ENCODE data around the gene NIF3L1.

The NIF3L1 gene

DNA sequence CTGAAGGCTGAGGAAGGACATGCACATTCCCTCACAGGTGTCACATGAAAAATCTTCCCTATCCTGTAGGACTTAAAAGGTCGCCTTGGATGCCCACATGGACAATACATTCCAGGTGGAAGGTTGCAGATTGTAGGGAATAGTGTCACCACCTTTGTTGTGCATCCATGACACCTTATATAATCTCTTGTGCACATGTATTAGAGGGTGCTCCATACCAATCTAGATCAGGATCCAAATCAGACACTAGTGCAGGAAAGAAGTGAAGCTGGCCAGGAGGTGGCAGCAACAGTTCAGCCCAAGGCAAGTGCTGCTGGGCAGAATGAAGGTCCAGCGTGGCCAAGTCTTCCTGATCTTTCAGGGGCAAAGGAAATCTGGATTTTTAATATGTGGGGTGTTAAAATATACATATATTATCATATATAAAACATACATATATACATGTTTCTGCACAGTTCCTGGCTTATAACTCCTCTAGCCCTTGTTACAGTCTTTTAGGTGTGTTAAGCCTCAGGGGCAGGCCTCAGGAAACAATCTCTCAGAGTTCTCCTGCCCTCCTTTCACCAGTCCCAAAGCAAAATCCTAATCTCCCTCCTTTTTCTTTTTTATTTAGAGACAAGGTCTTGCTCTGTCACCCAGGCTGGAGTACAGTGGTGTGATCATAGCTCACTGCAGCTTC lies 16.6 kb downstream of the NIF3L1 start:
- no peak overlapping the region for H3K4me3 ChIP-seq (IDR thresholded peaks at IDR 0.05; ENCODE audit: insufficient read depth, low read depth, low read length)
- no peak overlapping the region for H2AFZ ChIP-seq (ENCODE audit: low read depth)
- H3K9ac ChIP-seq: no peak overlapping the region
- TF ChIP-seq, protein P1, sequence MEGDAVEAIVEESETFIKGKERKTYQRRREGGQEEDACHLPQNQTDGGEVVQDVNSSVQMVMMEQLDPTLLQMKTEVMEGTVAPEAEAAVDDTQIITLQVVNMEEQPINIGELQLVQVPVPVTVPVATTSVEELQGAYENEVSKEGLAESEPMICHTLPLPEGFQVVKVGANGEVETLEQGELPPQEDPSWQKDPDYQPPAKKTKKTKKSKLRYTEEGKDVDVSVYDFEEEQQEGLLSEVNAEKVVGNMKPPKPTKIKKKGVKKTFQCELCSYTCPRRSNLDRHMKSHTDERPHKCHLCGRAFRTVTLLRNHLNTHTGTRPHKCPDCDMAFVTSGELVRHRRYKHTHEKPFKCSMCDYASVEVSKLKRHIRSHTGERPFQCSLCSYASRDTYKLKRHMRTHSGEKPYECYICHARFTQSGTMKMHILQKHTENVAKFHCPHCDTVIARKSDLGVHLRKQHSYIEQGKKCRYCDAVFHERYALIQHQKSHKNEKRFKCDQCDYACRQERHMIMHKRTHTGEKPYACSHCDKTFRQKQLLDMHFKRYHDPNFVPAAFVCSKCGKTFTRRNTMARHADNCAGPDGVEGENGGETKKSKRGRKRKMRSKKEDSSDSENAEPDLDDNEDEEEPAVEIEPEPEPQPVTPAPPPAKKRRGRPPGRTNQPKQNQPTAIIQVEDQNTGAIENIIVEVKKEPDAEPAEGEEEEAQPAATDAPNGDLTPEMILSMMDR (conservative IDR thresholded peaks at IDR 0.05; ENCODE audit: low read depth, low read length): peak; percentile 74
- H3K27me3 ChIP-seq (ENCODE audit: insufficient read depth, low read depth): no peaks in the 10 kb centered on the region
- H3K36me3 ChIP-seq (ENCODE audit: insufficient read depth): no peaks in the 10 kb centered on the region
- H3K4me1 ChIP-seq (ENCODE audit: low read depth, poor library complexity, severe bottlenecking): peaks cover 5% of the 10 kb centered on the region
- no peak overlapping the region for H3K4me2 ChIP-seq
- H3K79me2 ChIP-seq (ENCODE audit: insufficient read depth, low read depth): no peaks in the 10 kb centered on the region; the same call in 1 of the 2 replicates
- no peak overlapping the region for H3K27ac ChIP-seq
- H4K20me1 ChIP-seq (ENCODE audit: insufficient read depth): no peaks in the 10 kb centered on the region

- Histone ChIP-seq H3K4me1 (ENCODE audit: low read depth, poor library complexity, severe bottlenecking) (no peaks in the 10 kb centered on the region), H3K27me3 (ENCODE audit: insufficient read depth, low read depth) (no peaks in the 10 kb centered on the region), H2AFZ (ENCODE audit: low read depth) (no peak overlapping the region), H4K20me1 (ENCODE audit: insufficient read depth) (no peaks in the 10 kb centered on the region), H3K79me2 (ENCODE audit: insufficient read depth, low read depth) (no peaks in the 10 kb centered on the region), H3K36me3 (ENCODE audit: insufficient read depth) (no peaks in the 10 kb centered on the region), H3K4me3 (IDR thresholded peaks at IDR 0.05; ENCODE audit: insufficient read depth, low read depth, low read length) (no peak overlapping the region), H3K27ac (no peak overlapping the region), H3K4me2 (no peak overlapping the region), H3K9ac (no peak overlapping the region)
- TF ChIP-seq, protein P1 (conservative IDR thresholded peaks at IDR 0.05; ENCODE audit: low read depth, low read length): no peak
Measured at GRCh38 chr2:200909958-200910357, 20.8 kb downstream of the NIF3L1 start.

DNA sequence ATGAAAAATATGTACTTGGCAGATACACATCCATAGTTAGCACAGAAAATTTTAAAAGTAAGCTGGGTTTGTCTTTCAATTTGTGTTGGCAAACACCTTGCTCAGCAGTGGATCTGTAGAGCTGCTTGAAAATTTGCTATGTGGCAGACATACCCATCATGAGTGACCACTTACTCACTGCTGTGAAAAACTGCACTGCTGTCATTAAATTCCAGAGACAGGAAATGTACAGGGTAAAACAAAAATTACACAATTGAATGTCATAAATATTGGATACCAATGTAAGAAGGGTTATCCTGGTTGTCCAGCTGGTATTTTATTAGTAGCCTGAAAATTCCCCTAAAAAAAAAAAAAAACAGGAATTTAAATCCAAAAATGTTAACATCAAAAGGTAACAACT lies 24.5 kb downstream of the NIF3L1 start:
- H3K9ac ChIP-seq: no peak overlapping the region

DNA sequence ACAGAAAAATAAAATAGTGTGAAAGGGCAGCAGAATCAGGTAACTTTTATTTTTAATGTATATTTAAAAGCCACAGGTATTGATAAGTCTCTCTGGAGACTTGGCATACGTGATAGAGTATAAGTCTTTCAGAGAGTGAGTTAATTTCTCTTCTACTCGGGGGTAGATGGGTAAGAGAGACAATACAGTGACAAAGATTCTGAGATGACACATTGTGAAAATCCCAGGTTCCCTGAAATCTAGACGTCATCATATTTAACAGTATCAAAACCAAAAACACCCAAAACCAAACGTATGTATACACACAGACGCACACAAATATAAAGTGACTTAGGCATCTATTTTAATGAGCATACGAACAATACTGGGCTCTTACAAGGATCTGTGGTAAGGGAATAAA lies 33.3 kb downstream of the NIF3L1 start:
- no peak overlapping the region for H3K9ac ChIP-seq
- H2AFZ ChIP-seq (ENCODE audit: low read depth): no peak overlapping the region
- H4K20me1 ChIP-seq (ENCODE audit: insufficient read depth): no peaks in the 10 kb centered on the region
- no peaks in the 10 kb centered on the region for H3K4me1 ChIP-seq (ENCODE audit: low read depth, poor library complexity, severe bottlenecking)
- no peaks in the 10 kb centered on the region for H3K27me3 ChIP-seq (ENCODE audit: insufficient read depth, low read depth)
- no peaks in the 10 kb centered on the region for H3K79me2 ChIP-seq (ENCODE audit: insufficient read depth, low read depth)
- TF ChIP-seq, protein P1 (conservative IDR thresholded peaks at IDR 0.05; ENCODE audit: low read depth, low read length): no peak
- H3K27ac ChIP-seq: no peak overlapping the region
- H3K4me3 ChIP-seq (IDR thresholded peaks at IDR 0.05; ENCODE audit: insufficient read depth, low read depth, low read length): no peak overlapping the region
- H3K36me3 ChIP-seq (ENCODE audit: insufficient read depth): no peaks in the 10 kb centered on the region
- H3K4me2 ChIP-seq: no peak overlapping the region

More for the DNA sequence above, 24.5 kb downstream of the NIF3L1 start:
- Histone ChIP-seq H3K27me3 (ENCODE audit: insufficient read depth, low read depth) (no peaks in the 10 kb centered on the region), H3K4me3 (IDR thresholded peaks at IDR 0.05; ENCODE audit: insufficient read depth, low read depth, low read length) (no peak overlapping the region), H3K4me1 (ENCODE audit: low read depth, poor library complexity, severe bottlenecking) (no peaks in the 10 kb centered on the region), H3K79me2 (ENCODE audit: insufficient read depth, low read depth) (no peaks in the 10 kb centered on the region), H3K4me2 (no peak overlapping the region), H3K36me3 (ENCODE audit: insufficient read depth) (no peaks in the 10 kb centered on the region), H3K27ac (no peak overlapping the region), H2AFZ (ENCODE audit: low read depth) (no peak overlapping the region), H4K20me1 (ENCODE audit: insufficient read depth) (no peaks in the 10 kb centered on the region)
- TF ChIP-seq, protein P1 (conservative IDR thresholded peaks at IDR 0.05; ENCODE audit: low read depth, low read length): no peak

All from KMS-11 (cell line).